ENCODE measurements around the gene ZNRD2.

ZNRD2 gene

DNA sequence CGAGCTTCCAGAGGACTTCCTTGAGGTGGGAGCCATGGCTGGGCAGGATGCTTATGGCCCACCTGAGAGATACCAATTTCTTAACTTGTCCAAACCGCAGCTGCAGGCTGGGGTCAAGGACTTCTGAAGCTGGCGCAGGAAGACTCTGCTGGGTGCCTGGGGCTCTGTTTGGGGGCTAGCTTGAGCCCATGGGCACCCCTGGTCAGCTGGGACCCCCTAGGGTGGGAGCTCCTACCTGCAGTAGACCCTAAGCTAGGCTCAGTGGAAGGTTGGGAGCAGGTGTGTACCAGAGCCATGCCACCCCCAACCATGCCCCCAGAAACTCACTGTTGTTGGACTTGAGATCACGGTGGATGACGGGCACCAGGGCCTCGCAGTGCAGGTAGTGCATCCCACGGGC is 42.4 kb downstream of the ZNRD2 start:
- DNase-seq: no peak

DNA sequence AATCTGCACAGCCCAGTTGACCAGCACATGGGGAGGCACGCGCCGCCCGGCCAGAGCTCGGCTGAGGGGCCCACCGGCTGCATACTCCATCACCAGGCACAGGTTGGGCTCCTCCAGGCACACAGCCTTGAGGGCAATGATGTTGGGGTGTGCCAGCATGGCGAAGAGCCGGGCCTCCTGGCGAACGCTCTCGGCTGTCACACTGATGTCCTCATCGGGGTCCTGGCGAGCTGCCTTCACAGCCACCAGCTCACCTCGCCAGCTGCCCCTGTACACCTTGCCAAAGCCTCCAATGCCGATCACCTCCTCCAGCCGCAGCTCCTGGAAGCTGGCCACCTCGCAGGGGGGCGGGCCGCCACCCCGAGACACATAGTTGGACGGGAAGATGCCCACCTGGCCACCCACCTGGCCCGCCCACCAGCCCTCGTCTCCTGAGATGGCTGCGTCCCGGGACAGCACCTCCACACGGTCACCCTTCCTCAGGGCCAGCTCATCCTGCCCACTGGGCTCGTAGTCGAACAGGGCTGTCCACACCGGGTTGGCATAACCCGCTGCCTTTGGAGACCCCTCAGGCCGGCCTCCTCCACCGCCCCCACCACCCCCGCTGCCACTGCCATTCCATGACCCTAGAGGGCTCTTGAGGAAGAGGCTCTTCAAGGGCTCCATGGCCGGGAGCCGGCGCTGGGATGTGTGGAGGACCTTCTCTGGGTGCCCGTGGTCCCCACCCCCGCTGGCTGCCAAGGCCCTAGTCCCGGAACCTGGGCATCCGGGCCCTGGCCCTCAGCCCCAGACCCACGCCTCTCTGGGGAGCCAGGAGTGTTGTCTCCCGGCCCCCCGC is 43.0 kb downstream of the ZNRD2 start:
- DNase-seq: no peak

DNA sequence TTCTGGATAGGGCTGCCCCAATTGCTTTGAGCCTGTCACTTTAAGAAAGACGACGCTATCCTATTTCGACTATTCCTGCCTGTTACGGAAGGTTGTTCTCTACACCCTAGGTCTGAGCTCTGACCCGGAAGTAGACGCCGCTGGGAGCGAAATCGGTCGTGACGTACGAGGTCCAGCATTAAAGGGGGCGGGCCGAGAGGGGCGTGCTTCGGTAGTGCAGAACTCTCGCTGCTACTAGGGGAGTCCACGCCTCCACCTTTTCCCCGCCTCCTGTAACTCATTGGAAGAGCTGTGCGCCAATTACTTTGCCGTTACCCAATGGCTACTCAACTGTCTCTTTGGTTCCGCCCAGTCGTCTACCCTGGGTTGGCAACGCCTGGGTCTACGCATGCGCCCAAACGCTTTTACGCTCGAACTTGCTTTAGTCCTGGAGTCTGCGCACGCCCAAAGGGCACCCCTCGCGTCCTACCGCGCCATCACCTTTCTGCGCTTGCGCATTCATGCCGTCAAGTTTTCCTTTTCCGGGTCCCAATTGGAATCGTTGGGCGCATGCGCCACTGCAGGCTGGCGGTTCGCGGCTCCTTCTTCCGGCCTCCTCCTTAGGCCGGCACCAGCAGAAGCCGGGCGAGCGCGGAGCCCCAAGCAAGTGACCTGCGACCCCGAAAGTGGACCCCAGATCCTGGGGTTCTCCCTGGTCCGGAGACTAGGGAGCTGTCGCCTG is 45.1 kb downstream of the ZNRD2 start, which contains the start of gene PCNX3:
Gene PCNX3 (plus strand): TSS at position 548 of the 721 bp plus-strand sequence. CDS start 536 bp downstream, outside the sequence.
- DNase-seq: peak; percentile 100

DNA sequence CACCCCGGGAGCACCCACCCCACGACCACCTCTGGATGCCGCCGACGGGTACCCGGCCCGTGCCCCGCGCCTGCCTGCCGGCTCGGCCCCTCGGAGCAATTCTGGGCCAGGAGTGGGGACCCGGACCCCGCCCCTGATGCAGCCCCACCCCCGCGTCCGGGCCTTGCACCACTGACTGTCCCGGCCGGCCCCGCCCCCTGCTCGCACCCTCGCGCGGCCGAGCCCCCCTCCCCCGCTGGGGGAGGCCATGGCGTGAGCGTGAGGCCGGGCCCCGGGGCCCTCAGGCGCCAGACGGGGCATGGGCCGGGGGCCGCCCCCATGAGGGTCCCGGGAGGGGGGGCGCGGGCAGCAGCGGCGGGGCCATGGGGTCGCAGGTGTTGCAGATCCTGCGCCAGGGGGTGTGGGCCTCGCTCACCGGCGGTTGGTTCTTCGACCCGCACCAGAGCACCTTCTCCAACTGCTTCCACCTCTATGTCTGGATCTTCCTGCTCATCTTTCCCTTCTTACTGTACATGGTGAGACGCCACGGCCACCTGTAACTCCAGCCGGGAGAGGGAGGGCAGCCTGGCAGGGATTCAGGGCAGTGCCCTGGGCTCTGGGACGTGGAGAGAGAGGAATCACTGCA is 45.8 kb downstream of the ZNRD2 start:
- peak; percentile 45 for DNase-seq

DNA sequence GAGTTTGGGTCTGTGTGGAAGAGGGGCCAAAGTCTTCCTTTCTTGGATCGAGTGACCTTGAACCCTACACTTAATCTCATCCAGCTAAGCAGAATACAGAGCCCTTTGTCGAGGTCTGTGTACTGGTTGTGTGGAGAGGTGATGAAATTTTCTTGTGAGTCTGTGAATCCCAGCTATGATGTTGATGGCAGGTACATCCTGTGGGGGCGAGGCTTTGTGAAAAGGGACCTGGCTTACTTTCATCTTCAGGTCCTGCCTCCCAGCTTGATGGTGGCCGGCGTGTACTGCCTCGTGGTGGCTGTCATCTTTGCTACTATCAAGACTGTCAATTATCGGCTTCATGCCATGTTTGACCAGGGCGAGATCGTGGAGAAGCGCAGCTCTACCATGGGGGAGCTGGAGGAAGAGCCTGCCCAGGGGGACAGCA is 46.3 kb downstream of the ZNRD2 start:
- no peak for DNase-seq

DNA sequence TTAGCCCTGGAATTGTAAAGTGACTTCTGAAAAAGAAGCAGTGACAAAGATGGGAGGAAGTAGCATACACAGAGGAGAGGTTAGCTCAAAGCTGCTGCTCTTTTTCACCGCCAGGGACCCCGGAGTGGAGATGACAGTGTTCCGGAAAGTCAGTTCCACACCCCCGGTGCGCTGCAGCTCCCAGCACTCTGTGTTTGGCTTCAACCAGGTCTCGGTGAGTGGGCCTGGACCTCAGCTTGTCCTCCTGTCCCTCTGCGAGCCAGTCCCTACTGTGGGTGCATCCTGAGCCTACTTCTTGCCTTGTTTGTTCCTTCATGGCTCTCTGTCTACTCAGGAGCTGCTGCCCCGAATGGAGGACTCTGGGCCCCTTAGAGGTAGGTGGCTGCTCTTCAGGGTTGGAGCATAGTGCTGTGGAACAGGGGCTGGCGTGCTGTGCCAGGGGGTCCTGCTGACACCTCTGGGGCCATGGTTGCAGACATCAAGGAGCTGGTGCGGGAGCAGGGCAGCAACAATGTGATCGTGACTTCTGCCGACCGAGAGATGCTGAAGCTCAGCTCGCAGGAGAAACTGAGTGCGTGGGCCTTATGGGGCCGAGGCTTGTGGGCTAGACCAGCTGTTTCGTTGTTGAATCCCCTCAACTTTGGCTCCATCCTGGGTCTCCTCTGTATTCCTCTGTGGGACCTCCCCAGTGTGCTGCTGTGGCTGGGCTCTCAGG is 47.0 kb downstream of the ZNRD2 start:
- no peak for DNase-seq

DNA sequence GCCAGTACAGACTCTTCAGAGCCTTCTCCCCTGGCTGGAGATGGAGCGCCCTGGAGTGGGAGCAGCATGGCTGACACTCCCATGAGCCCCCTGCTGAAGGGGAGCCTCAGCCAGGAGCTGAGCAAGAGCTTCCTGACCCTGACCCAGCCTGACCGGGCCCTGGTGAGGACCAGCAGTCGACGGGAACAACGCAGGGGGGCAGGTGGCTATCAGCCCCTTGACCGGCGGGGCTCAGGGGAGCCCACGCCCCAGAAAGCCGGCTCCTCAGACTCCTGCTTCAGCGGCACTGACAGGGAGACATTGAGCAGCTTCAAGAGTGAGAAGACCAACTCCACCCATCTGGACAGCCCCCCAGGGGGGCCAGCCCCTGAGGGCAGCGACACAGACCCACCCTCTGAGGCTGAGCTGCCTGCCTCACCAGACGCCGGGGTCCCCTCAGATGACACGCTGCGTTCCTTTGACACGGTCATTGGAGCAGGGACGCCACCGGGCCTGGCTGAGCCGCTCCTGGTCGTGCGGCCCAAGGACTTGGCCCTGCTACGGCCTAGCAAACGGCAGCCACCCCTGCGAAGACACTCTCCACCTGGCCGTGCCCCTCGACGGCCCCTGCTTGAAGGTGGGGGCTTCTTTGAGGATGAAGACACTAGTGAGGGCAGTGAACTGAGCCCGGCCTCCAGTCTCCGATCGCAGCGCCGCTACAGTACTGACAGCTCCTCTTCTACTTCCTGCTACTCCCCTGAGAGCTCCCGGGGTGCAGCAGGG is 47.9 kb downstream of the ZNRD2 start:
- DNase-seq: no peak

DNA sequence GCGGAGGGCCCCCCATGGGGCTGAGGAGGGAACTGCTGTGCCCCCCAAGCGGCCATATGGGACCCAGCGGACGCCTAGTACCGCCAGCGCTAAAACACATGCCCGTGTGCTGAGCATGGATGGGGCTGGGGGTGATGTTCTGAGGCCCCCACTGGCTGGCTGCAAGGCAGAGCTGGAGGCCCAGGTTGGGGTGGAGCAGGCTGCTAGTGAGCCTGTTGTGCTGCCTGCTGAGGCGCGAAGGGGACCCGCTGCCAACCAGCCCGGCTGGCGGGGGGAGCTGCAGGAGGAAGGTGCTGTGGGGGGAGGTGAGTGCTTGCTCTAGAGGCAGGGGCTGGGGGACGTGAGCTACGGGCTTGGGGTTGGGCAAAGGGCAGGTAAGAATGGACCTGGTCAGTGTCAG is 48.5 kb downstream of the ZNRD2 start:
- DNase-seq: no peak

DNA sequence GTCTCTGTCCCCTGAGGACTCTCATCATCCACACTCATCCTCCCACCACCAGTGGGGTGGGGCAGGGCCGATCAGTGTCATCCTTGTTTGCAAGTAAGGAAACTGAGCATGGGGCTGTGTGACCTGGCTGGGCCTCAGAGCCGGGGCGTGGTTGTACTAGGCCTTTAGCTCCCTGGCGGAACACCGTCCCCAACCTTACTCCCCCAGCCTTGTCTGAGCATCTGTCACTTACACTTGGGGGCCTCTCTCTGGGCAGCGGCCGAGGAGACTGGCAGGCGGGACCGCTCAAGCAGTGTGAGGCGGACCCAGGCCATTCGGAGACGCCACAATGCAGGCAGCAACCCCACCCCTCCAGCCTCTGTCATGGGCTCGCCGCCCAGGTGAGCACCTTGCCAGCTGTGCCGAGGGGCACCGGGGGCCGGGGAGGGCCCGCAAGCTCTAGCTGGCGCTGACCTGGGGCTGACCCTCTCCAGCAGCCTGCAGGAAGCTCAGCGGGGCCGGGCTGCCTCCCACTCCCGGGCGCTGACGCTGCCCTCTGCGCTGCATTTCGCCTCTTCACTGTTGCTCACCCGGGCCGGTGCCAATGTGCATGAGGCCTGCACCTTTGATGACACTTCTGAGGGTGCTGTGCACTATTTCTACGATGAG is 49.1 kb downstream of the ZNRD2 start:
- no peak for DNase-seq

DNA sequence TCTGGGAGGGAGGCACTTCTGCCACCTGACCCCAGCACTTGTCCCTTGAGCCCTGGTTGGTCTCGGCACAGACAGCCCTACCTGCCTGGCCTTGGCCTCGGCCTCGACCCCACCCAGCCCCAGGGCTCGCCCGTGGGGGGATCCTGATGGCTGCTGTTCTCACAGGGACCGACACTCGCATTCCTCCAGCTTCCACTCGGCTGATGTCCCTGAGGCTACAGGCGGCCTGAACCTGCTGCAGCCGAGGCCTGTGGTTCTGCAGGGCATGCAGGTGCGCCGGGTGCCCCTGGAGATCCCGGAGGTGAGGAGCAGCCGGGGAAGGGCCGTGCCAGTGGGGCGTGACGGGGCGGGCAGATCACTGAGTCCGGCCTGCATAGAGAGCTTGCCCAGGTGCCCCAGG is 50.4 kb downstream of the ZNRD2 start:
- no peak for DNase-seq

DNA sequence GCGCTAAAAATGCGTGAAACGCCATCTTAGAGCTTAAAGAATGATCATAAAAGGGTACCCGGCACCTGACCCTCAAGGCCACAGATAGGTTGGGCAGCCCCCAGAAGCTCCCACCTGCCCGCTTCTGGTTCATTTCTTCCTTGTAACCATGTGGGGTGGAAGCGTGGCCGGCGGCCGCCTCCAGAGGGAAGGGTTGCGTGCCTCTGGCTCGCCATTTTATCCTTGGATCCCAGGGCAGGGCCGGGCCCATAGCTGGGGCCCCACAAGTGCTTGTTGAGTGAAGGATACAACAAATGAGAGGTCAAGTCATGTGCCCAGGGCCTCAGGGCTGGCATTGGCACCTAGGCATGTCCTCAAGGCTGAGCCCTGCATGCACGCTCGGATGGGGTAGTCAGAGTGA is 51.2 kb downstream of the ZNRD2 start:
- DNase-seq: no peak
